Fibroblast of upper back skin (primary cell): Measurements from ENCODE around the gene MDP1.
"Not testable (repeated sequence)": the region's sequence is repeated elsewhere in the genome, so short reads cannot be mapped to it uniquely, and the experiment has no call there.

Experiments used
- DNase-seq: peaks from one replicate; pipeline ENCODE4 v3.0.0-alpha.2; 2013

The MDP1 gene

GRCh38 chr14:24249230-24250021 is 33.6 kb upstream of the MDP1 start:
- DNase-seq = no peak

- no peak for DNase-seq
Observed at GRCh38 chr14:24247422-24247821, 31.6 kb upstream of the MDP1 start.

- DNase-seq = no peak
Observed at GRCh38 chr14:24246765-24247212, 30.9 kb upstream of the MDP1 start.

- not testable (repeated sequence) for DNase-seq
Observed at GRCh38 chr14:24245350-24245749, 29.5 kb upstream of the MDP1 start.

GRCh38 chr14:24243336-24243836 is 27.5 kb upstream of the MDP1 start:
- peak; percentile 37 for DNase-seq

GRCh38 chr14:24241829-24242443 is 26.1 kb upstream of the MDP1 start:
- peak; percentile 89 for DNase-seq

- no peak for DNase-seq
Observed at GRCh38 chr14:24240110-24240918, 24.4 kb upstream of the MDP1 start.

GRCh38 chr14:24238527-24239037 is 22.7 kb upstream of the MDP1 start:
- no peak for DNase-seq

- DNase-seq = no peak
Observed at GRCh38 chr14:24238123-24238522, 22.3 kb upstream of the MDP1 start.

- no peak for DNase-seq
Observed at GRCh38 chr14:24237463-24237955, 21.6 kb upstream of the MDP1 start.

GRCh38 chr14:24236689-24237462 is 21.0 kb upstream of the MDP1 start:
- no peak for DNase-seq

GRCh38 chr14:24235804-24236688 is 20.2 kb upstream of the MDP1 start:
- no peak for DNase-seq

GRCh38 chr14:24234095-24235005 is 18.5 kb upstream of the MDP1 start:
- DNase-seq = no peak

- DNase-seq = no peak
Observed at GRCh38 chr14:24233538-24233866, 17.6 kb upstream of the MDP1 start.

- no peak for DNase-seq
Observed at GRCh38 chr14:24232645-24233537, 17.0 kb upstream of the MDP1 start, which contains the start of gene GMPR2. TSS of gene GMPR2 (plus strand) at chr14:24232929. CDS start at chr14:24233254, 325 bp downstream.

- DNase-seq = peak; percentile 98
Observed at GRCh38 chr14:24232121-24232644, 16.3 kb upstream of the MDP1 start, which contains the start of gene NEDD8. TSS of gene NEDD8 (minus strand) at chr14:24232367. CDS start at chr14:24232267, 100 bp downstream.

GRCh38 chr14:24231263-24232120 is 15.6 kb upstream of the MDP1 start:
- no peak for DNase-seq
